ENCODE data around the gene CD3E. TPM values are rescaled to one million over a fixed set of nuclear protein-coding genes. Genes with fewer than 3 reads are reported as not detected.

CD3E gene
- total and polyA plus RNA-seq, 2 of the 8 experiments (the other 6 are each of a cell fraction or from before 2014, with no cell fraction given): not detected

- TF ChIP-seq NRF1 (IDR thresholded peaks at IDR 0.05; ENCODE audit: low read depth, low read length) (peak; percentile 71), SIN3A (conservative IDR thresholded peaks at IDR 0.05 in 1 of 2, IDR thresholded peaks at IDR 0.05 in 1 of 2; ENCODE audit: low read depth in 1 of 2, low read length in 2 of 2) (peak; percentile 82 to 91; a peak in 1 of 4 replicates), JUN (IDR thresholded peaks at IDR 0.05; ENCODE audit: low read depth, low read length) (no peak), EP300 (IDR thresholded peaks at IDR 0.05; ENCODE audit: borderline replicate concordance in 1 of 2, low read depth in 2 of 2, low read length in 2 of 2) (no peak), POLR2AphosphoS5 (IDR thresholded peaks at IDR 0.05; ENCODE audit: low read depth, low read length) (peak; percentile 90), E2F6 (IDR thresholded peaks at IDR 0.05) (no peak), BACH1 (IDR thresholded peaks at IDR 0.05; ENCODE audit: low read length) (no peak), RFX5 (IDR thresholded peaks at IDR 0.05; ENCODE audit: borderline replicate concordance, low read depth, low read length) (no peak), MAFK (IDR thresholded peaks at IDR 0.05; ENCODE audit: low read depth, low read length) (no peak), EGR1 (IDR thresholded peaks at IDR 0.05; ENCODE audit: borderline replicate concordance, low read depth, low read length) (0 out of 2 replicates have a peak, but pooled peaks have one; percentile 23), EZH2 (IDR thresholded peaks at IDR 0.05; ENCODE audit: low read depth, low read length, severe bottlenecking) (no peak), RAD21 (IDR thresholded peaks at IDR 0.05 in 1 of 2, conservative IDR thresholded peaks at IDR 0.05 in 1 of 2; ENCODE audit: low read depth in 2 of 2, low read length in 2 of 2) (no peak), SP2 (IDR thresholded peaks at IDR 0.05; ENCODE audit: low read length) (no peak), SP4 (IDR thresholded peaks at IDR 0.05; ENCODE audit: low read length) (no peak), ATF2 (IDR thresholded peaks at IDR 0.05; ENCODE audit: low read length) (no peak), HDAC2 (IDR thresholded peaks at IDR 0.05; ENCODE audit: borderline replicate concordance in 1 of 2, low read depth in 2 of 2, low read length in 2 of 2) (peak in 1 of 2 experiments; percentile 68; a peak in 1 of 4 replicates), SIRT6 (IDR thresholded peaks at IDR 0.05; ENCODE audit: low read length) (no peak), CBX5 (IDR thresholded peaks at IDR 0.05; ENCODE audit: low read depth, low read length) (no peak), TCF12 (IDR thresholded peaks at IDR 0.05; ENCODE audit: low read depth, low read length) (no peak), SAP30 (IDR thresholded peaks at IDR 0.05; ENCODE audit: insufficient read depth, insufficient replicate concordance, low read length) (peak; percentile 32)
Measured at GRCh38 chr11:118359295-118359958, 54.9 kb downstream of the CD3E start, which contains the start of gene UBE4A (continued).

Measured in H1 (cell line).